NOMO-1 (cell line): Measurements from ENCODE around the gene TRPM3.
A peak's percentile ranks its signal among the peaks of the same experiment; 100 is the strongest.

Experiments
- DNase-seq, 2 experiments: peaks; one replicate each; lab custom pipeline; 2025; ENCODE audit not compliant: unreplicated experiment in 2 of 2; lab: John Stamatoyannopoulos, UW

TRPM3 gene

DNA sequence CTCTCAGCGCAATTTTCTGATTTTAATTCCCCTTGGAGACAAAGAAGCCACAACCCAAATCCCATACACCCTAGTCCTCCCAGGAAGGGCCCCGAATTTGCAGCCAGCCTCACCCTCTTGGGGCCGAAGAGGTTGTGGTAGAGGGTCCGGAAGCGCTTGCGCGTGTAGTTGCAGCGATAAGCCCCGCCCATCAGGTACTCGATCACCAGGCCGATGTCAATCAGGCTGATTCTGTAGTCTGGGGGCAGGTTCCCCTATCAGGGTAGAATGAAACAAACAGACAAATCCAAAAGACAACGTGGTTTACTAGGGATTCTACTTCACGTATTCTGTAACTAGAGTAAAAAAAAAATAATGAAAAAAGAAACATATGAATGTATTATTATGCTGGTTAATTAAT lies 496.3 kb downstream of the TRPM3 start:
- no peak for DNase-seq

DNA sequence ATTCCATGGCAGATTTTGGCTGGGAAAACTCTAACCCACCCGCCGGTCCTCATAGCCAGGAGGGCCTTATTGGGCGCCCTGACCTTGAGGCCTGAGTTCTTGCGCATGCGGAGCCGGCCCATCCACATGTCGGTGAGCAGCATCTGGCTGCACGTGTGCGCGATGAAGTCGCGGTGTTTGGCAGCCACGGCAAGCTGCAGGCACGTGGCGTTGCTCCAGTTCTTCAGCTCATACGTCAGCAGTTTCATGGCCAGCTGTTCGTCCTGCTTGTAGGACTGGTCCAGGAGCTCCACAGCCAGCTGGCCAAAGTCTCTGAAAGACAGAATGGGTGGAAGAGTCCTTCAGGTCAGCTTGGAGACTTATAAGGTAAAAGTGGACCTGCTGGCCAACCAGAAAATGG lies 502.6 kb downstream of the TRPM3 start:
- DNase-seq, result no peak

DNA sequence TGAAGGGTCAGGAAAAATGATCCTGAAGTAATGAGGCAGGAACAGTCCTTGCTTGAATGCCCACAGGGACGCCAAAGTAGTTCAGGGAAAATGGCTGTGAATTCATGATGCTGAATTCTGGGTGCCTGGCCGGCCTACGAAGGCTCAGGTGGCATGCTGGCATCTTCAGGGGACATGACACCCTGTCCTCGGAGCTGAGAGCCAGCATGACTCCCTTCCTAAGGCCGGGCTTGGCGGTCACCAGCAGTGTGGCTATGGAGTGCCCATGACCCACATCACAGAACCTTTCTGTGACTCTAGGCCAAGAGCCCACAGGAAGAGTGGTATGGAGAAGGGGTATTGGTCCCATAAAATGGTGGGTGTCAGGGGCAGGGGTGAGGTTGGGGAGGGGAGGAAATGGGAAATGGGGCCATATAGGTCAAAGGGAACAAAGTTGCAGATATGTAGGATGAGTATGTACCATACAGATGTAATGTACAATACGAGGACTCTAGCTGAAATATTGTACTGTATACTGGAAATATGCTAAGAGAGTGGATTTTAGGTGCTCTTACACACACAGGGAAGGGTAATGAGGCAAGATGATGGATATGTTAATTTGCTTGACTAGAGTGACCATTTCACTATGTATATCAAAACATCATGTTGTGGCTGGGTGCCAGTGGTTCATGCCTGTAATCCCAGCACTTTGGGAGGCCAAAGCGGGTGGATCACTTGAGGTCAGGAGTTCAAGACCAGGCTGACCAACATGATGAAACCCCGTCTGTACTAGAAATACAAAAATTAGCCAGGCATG lies 504.2 kb downstream of the TRPM3 start:
- no peak for DNase-seq

DNA sequence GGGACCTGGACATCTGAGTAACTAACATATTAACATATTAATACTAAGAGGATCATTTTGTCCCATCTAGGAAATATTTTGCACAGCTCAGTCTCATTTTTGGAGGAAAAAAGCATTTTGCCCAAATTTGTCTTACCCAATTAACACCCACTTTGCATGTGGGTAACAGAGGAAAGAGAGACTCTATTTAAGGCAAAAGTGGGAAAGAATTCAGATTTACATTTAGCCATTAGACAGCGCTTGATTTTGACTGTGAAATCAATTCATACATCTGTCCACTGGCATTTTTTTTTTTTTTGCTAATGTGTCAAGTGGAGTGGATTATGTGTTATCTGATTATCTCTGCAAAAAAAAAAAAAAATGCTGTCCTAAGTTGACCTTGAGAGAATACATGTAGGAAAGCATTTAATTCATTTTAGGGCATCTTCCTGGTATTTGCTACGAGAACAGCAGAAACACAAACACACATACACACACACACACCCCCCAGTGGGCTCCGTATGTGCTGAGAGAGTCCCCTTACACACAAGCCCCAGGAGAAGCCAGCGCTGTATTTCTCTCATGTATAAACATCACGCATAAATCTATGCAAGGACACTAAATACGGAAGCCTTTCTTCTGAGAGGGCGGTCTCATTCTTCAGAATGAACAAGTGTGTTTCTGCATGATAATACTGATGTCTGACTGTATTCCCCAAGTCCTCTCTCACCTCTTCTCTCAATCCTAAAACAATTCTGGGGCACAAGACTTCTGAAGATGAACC lies 505.0 kb downstream of the TRPM3 start:
- DNase-seq, result no peak

DNA sequence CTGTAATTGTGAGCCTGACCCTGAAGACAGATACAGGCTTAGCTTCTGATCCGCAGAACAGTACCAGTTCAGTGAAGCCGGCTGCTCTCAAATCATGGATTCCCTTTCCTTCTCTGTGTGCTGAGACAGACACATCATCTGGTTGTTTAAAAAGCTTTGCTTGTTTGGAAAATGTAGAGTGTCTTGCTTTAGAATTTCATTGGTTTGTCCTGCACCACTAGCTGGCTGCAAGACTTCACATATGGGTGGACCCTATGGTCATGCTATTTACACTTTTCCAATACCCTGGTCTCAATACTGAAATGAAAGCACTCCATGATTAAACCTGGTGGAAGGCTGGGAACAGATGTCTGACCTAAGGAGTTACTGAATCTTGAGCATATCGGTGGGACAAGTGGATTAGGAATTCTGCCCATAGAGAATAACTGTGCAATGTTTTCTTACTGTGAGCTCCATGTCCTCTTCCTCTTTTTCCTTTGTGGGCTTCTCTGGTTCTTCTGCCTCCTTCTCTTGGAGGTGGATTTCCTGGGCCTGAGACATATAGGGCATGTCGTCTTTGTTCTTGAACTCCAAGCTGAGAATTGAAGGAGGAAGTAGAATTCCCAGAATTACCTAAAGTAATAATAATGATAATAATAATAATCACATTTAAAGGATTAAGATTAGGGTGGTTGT lies 505.8 kb downstream of the TRPM3 start:
- no peak for DNase-seq

DNA sequence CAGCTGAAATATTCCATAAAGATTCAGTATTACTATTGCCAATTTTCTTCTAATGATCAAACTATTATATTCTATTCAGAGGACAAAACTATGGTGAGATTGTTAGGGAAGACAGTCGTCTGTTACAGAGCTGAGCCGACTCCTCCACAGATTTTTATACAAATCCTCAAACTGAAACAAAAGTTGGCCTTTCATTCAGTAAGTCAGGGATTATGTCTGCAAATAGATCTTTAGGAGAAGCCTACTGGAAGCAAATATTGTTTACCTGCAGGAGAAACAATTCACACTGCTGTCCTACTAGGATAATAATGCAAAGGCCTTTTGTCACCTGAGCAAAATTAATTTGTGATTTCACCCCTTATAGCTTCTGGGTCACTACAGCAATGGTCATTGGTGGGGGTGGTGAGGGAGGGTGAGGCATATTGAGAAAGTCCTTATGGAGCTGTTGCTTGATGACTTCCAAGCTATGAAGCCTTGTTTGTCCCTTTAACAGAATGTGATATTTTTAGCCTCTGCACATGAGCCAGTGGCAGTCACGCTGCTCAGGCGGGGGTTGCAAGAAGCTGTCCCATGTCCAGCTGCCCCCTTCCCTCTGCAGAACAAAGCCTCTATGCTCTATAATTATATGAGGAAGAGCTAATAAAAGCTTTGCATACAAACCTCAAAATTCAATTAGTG lies 506.5 kb downstream of the TRPM3 start:
- DNase-seq, result no peak

DNA sequence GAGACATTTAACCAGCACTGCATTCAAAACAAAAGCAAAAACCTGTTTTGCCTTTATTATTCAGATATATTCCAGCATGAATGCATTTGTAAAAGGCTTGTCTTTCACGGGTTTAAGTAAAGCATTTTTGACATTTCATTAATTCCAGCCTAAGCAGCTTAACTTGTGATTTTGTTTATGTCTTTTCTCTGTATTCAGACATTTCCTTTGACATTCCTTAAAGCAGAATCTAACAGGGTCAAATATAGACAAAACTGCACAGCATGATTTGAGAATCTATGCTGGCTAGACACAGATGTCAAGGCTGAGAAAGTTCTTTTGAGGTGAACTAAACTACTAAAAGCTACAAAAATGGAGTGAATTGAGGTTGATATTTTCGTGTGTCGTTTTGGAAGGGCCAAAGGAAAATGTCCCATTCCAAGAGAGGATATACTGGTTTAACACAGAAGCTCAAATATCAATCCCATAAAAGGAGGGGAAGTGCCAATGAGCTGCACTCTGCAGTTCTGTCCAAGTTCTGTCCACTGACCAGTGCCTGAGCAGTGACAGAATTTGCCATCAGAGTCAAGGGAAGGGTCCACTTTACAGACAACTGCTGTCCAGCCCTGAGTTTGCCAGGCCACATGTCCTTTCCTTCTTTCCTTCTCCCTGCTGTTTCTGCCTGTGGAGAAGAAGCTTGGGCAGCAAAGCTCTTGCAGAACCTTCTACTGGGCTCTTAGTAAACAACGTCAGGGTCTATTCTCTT lies 508.2 kb downstream of the TRPM3 start:
- no peak for DNase-seq

DNA sequence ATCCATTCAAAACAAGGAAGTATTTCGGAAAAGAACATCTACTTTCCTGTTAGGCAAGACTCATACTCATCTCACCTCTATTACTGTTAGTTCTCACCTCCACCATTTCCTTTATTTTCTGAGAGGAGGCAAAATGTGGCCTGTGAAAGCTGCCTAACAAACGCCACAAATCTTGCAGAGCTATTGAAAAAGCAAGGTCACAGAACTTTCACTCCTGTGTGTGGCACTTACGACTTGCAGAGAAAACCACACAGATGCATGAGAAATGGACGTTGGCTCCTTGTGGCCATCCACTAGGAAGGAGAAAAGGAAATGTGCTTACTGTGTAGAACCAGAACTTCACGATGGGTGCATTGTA lies 511.2 kb downstream of the TRPM3 start:
- no peak for DNase-seq

DNA sequence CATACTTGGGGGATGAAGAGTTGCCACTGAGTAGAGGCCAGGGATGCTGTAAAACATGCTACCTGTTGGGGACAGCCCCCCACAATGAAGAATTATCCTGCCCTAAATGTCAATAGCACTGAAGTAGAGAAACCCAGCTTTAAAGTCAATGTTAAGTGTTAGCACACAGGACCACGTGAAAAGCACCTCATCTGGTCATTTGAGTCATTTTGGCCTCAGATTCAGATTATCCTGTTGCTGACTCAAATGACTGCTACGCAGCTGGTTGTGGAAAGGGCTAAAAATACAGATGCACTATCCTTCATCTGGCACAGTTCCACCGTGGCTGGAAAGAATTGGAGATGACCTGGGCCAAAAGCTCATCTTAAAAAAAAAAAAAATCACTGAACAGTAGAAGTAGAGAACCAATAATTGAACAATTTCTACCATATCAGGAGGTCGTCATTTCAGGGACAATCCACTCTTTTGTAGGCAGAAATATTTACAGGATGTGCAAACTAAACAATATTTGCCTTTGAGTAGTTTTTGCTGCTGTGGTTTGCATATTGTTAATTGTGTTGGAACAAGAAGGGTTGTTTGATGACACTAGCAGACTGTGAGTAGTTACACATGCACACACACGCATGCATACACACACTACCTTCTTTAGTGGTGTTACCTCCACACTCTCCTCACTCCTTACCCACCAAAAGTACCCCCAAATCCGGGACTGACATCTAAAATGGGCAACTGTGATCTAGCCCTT lies 511.7 kb downstream of the TRPM3 start:
- DNase-seq, result no peak

DNA sequence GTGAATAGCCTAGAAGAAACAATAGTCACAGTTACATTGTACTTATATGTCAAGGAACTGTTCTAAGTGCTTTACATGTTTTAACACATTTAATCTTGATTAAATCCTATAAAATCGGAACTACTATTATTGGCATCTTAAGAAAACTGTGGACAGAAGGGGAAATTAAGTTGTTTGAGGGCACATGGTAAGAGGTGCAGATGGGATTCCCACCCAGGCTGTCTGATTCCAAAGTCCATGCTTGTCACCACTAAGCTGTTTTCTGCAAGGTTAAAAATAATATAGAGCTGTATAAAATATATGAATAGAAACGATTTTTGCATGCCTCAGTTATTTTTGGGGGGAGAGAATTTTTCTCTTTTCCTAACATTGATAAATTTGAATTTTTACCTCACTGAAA lies 512.4 kb downstream of the TRPM3 start:
- DNase-seq, result no peak

DNA sequence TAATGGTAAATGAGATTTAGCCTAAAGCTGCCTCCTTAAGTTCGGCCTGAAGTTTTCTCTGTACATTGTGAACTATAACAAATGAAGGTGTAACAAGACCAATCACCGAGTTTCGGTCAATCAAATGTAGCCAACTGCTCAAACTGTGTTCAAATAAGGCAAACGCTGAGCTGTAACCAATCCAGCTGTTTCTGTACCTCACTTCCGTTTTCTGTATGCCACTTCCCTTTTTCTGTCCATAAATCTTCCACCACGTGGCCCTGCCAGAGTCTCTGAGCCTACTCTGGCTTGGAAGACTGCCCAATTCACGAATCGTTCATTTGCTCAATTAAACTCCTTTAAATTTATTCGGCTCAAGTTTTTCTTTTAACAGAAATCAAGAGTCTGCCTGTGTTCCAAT lies 513.5 kb downstream of the TRPM3 start:
- peak; percentile 57 to 63 for DNase-seq

DNA sequence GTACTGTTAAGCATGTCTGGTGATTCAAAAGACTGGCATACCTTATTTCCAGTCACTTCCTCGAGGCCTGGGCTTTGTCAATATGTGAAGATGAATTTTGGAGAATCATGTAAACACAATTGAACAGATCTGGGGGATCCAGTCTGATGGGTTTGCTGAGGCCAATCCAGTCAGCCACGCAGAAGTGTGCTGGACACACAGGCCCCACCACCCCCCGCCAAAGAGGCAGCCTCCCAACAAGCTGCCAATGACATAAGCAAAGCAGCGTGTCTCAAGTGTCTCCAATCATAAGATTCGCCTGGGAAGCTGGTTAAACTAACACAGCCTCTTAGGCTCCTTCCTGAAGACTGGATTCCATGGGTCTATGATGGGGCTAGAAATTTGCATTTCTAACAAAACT lies 514.1 kb downstream of the TRPM3 start:
- no peak for DNase-seq

DNA sequence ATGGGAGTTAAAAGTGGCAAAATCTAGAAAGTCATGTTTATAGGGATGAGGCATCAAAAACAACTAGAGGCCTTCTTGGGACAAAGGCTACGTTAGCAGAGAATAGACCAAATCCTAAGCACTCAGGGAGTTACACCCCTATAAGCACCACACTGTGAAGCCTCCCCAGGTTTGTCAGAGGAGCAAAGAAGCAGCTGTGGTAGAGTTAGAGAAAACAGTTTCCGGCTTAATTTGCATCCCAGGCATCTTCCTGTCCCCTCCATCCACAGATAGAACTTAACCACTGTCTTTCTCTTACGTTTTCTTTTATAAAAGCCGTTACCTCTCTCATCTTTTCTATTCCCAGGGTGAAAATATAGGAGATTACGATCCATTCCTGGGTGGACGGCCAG lies 518.4 kb downstream of the TRPM3 start:
- no peak for DNase-seq

DNA sequence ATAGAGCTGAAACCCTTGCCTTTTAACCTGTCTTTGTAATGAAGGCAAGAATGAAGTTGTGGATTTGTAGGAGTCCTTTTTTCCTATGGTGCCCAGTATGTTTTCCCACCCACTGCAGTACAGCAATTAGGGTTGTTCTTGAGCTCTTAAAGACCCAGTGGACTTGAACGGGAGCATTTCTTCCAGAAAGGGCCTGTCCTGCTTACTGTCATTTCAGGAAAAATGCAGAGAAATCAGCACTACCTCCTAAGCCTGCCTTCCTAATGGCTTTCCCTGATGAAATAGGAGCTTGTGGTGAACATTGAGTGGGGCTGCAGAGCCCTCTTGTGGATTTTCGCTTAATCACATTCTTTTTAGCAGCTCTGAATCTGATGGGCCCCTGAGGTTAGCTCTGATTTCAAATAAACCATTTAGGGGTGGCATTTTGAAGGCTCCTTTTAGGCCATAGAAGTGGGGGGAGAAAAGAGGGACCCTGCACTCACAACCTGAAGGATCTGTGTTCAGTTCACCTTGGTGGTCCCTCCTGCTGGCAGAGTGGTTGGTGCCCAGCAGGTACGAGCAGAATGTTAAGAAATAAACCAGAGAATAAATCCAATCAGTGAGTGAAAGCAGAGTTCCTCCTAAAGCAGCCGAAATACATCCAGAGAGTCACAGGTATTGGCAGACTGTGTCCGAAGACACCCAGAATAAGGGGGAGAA lies 519.0 kb downstream of the TRPM3 start:
- DNase-seq, result peak; percentile 5 to 17

DNA sequence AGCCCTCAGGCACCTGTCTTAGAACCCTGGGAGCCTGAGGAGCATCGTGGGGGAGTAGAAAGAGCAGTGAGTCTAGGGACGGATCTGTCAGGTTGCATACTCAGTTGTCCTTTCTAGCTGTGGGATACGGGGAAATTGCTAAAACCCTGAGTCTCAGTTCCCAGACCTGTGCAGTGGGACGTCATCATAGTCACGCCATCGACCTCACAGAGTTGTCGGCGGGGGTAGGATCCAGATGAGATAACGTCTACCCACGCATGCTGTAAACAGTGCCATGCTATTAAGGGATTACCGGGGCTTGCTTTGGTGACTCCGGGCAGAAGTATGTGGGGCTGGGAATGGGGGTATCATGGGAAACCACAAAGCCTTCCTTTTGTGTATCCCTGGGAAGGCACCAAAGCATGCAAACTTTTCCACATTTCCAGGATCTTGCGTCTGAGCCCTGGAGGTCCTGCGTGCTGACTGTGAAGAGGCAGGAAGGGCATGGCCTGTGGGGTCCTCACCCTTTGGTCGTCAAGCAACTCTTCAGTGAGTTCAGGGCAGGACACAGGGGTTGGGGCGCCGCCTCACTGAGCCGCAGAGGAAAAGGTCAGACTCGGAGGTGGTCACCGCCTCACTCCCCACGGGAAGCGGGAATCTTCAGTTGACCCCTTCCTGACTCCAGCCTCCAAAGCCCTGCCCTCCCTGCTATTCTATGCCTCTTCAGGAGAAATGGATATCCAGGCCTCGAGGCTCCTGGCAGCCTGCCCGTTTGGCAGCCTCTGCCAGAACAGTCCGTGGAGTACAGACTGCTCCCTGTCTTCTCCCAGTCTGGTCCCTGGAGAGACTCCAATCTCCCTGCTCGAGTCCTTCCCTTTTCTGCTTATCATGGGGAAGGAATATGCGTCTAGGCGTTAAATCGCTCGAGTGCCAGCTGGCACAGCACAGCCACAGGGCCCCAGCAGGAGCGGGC lies 520.1 kb downstream of the TRPM3 start:
- no peak for DNase-seq

DNA sequence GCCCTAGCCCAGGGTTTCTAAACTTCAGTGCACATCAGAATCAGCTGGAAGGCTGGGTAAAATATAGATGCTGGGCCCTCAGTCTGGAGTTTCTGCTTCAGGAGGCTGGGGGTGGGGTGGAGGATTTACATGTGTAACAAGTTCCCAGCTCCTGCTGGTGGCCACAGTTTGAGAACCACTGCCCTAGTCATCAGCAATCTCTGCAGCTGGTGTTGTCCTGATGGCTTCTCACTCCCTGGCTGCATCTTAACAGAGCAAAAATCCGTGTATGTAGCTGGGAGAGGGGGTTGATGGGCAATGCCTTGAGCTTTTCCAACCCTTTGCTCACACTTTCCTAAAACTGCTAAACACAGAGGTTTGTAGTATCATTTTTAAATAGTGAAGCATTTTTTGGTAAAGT lies 520.9 kb downstream of the TRPM3 start:
- DNase-seq, result no peak

DNA sequence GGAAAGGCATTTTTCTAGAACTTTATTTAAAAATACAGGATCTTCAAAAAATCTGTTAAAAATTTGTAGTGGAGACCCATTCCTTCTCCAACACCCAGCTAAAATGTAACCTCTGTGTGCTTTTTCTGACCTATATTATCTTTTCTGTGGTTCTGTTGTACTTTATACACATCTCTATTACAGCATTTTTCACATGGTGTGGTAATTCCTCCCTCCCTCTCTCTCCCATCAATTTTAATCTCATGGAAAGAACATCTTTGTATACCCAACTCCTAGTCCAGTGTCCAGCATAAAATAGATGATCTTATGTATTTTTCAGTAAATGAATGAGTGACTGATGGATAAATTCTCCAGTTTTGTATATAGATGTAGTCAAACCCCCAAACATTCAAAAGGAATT lies 523.5 kb downstream of the TRPM3 start:
- DNase-seq, result no peak

DNA sequence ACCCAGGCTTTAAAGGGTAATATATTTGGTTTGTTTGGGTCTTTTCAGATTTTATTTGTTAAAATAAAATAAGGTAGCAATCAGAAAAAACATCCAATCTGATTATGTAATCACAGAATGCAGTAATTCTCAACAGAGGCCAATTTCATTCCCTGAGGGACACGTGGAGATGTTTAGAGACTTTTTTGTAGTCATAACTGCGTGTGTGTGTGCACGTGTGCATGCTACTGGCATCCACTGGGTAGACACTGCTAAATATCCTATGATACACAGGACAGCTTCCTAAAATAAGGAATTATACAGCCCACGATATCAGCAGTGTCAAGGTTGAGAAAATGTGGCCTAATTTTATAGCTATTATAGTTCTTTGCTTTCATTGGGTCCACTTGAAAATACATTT lies 526.2 kb downstream of the TRPM3 start:
- DNase-seq, result no peak
